HUES6 (cell line): ENCODE results near the gene SLC1A1.

Experiments used
- H3K27ac ChIP-seq: 2 replicates; pipeline ENCODE4 v1.7.0; 2013; ENCODE audit warnings: low read depth, mild to moderate bottlenecking, low read length, inconsistent platforms
- H3K27me3 ChIP-seq: 2 replicates; pipeline ENCODE4 v1.6.1; 2013; ENCODE audit warnings: low read length; ENCODE audit not compliant: control insufficient read depth, insufficient read depth
- H3K36me3 ChIP-seq: 2 replicates; pipeline ENCODE4 v1.6.1; 2013; ENCODE audit warnings: low read length; ENCODE audit not compliant: control insufficient read depth, insufficient read depth
- H3K4me1 ChIP-seq: 2 replicates; pipeline ENCODE4 v1.6.1; 2013; ENCODE audit warnings: low read length; ENCODE audit not compliant: control insufficient read depth, insufficient read depth
- H3K4me3 ChIP-seq: 2 replicates; pipeline ENCODE4 v1.5.1; 2013; ENCODE audit warnings: low read depth, low read length
- H3K9ac ChIP-seq: one replicate; pipeline ENCODE4 v1.6.1; 2013; ENCODE audit warnings: mild to moderate bottlenecking, low read length
- H3K9me3 ChIP-seq: 2 replicates; pipeline ENCODE4 v1.6.1; 2013; ENCODE audit warnings: low read depth, low read length; ENCODE audit not compliant: control insufficient read depth, insufficient read depth

SLC1A1 gene

DNA sequence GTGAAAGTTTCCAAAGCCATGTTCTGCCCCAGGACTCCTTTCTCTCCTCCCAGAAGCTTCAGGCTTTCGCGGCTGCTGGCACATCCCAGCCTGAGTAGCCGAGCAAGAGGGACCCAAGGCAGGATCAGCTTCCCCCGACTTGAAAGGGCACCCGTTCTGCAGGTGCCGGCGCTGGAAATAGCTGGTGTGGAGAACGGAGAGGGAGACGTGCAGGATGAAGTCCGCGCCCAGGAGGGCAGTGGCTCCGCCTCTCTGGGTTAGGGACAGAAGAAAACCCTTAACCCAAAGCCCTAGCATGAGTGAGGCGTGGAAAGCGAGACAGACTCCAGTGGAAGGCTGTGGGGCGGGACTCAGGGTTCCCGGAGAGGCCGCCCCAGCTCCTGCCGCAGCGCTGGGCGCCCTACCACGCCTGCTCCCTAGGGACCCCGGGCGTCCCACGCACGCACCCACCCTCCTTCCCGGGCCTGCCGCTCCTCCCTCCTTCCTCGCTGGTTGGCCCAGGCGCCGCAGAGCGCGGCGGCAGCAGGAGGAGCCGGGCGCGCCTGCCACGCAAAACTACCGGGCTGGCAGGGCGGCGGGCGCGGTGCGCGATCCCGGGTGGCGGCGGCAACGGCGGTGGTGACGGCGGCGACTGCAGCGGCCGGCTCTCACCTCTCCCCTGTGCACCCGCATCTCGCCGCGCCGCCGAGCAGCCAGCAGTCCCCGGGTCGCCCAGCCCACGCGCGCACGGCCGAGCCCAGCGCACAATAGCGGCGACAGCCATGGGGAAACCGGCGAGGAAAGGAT is at the start of gene SLC1A1:
Gene SLC1A1, plus strand, starts transcription at position 550 of the 786 bp plus-strand sequence. Its CDS starts 212 bp downstream, at position 762.
- Histone ChIP-seq H3K27ac (no peak within 1 kb of the TSS), H3K4me3 (peak within 1 kb of the TSS; percentile 89), H3K4me1 (0 out of 2 replicates have a peak, but pooled peaks cover 10% of the 10 kb centered on the region), H3K36me3 (no peaks in the 10 kb centered on the region), H3K9me3 (no peaks in the 10 kb centered on the region), H3K9ac (peak within 1 kb of the TSS; percentile 47), H3K27me3 (peaks cover 39% of the 10 kb centered on the region)

DNA sequence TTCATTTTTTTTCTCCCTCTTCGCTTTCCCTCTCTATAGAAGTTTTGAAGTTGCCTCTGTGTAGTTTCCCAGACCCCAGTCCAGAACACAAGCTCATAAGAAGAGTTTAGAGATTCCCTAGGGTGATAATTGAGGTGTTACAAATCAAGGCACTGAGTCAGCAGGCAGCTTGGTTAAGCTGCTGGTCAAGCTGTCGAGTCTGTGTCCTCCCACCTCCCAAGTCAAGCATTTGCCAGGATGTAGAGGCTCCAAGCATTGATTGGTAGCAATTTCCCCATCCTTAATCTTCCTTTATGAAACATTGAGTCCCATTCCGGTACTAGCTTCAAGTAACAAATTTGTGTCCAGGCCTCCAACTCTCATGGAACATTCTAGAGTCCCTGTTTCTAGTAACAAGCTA is 47.5 kb upstream of the SLC1A1 start:
- Histone ChIP-seq H3K9me3 (peaks cover 13% of the 10 kb centered on the region; the same call in 1 of the 2 replicates), H3K9ac (no peak overlapping the region), H3K27ac (no peak overlapping the region), H3K36me3 (no peaks in the 10 kb centered on the region), H3K4me1 (peaks cover 4% of the 10 kb centered on the region; the same call in 1 of the 2 replicates), H3K4me3 (no peak overlapping the region), H3K27me3 (no peaks in the 10 kb centered on the region)

DNA sequence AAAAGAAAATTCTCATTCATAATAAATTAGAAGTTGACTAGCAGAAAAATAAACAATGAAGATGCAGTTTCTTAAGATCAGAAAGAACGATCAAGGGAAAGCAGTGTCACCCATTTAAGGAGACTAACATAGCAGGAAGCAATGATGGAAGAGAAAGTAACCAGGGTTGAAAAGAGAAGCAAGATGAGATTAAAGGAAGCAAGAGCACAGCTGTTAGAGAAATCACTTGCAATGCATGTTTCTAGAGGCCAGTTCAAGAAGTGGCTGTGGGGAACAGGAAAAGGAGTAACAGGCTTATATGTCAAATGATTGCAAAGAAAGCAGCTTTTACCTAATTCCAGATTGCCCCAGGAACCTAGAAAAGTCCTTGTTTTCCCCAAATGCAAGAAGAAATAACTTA is 46.8 kb upstream of the SLC1A1 start:
- Histone ChIP-seq H3K36me3 (no peaks in the 10 kb centered on the region), H3K27ac (no peak overlapping the region), H3K4me3 (no peak overlapping the region), H3K27me3 (no peaks in the 10 kb centered on the region), H3K9me3 (peaks cover 19% of the 10 kb centered on the region), H3K4me1 (peaks cover 4% of the 10 kb centered on the region; the same call in 1 of the 2 replicates), H3K9ac (no peak overlapping the region)

DNA sequence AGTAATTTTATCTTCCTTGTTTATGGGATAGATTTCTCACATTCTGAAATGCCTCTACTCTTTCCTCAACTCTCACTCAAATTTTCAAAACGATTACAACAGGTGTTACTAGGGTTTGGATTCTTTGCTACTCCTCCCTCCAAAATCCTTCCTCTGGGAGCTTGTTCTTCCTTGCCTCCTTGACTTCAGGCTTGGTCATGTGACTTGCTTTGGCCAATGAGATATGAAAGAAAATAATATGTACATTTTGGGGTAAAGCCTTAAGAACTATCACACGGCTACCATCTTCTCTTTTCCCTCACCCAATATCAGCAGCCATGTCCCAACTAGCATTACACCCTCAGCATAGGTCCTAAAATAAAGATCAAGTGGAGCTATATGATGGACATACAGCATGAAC is 28.8 kb upstream of the SLC1A1 start:
- Histone ChIP-seq H3K36me3 (no peaks in the 10 kb centered on the region), H3K9ac (no peak overlapping the region), H3K27ac (no peak overlapping the region), H3K27me3 (no peaks in the 10 kb centered on the region), H3K4me1 (no peaks in the 10 kb centered on the region), H3K4me3 (no peak overlapping the region), H3K9me3 (peaks cover under 1% of the 10 kb centered on the region; the same call in 1 of the 2 replicates)

DNA sequence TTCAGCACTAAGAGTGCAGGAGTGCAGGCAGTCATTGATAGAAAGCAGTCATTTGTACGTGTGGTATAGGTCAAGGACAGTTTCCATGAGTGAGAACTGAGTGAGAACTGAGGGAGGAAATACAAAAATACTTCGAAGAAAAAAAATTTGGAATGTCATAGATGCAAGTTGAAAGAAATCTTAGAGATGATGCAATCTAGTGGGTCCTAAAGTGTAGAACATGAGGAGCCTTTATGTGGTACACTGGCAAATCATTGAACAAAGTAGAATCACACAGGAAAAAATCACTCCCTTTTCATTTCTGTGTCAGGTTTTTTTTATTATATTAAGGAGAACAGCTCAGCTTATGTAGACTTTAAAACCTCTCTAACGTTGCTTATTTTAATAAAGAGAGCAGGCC is 26.4 kb upstream of the SLC1A1 start:
- Histone ChIP-seq H3K9ac (no peak overlapping the region), H3K27ac (no peak overlapping the region), H3K36me3 (no peaks in the 10 kb centered on the region), H3K4me3 (no peak overlapping the region), H3K9me3 (peaks cover 5% of the 10 kb centered on the region; the same call in 1 of the 2 replicates), H3K27me3 (no peaks in the 10 kb centered on the region), H3K4me1 (no peaks in the 10 kb centered on the region)

DNA sequence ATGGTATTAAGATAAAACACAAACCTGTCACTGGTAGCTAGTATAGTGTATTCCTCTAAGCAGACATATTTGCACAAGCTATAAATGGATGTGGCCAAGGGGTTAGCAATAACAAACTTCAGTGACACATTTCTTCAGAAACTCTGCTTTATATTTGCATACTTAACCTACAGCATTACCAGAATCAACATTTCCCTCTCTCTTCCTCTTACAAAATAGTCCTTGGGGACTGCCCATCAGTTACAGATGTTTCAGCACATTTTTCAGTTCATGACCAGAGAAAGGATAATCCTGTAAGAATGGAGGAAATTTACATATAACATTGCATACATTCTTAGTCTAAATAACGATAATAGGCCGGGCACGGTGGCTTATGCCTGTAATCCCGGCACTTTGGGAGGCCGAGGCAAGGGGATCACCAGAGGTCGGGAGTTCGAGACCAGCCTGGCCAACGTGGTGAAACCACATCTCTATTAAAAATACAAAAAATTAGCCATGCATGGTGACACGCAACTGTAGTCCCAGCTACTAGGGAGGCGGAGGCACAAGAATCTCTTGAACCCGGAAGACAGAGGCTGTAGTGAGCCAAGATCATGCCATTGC is 25.3 kb upstream of the SLC1A1 start:
- Histone ChIP-seq H3K4me3 (no peak overlapping the region), H3K27me3 (no peaks in the 10 kb centered on the region), H3K4me1 (no peaks in the 10 kb centered on the region), H3K36me3 (no peaks in the 10 kb centered on the region), H3K9ac (no peak overlapping the region), H3K9me3 (peaks cover 5% of the 10 kb centered on the region; the same call in 1 of the 2 replicates), H3K27ac (no peak overlapping the region)

DNA sequence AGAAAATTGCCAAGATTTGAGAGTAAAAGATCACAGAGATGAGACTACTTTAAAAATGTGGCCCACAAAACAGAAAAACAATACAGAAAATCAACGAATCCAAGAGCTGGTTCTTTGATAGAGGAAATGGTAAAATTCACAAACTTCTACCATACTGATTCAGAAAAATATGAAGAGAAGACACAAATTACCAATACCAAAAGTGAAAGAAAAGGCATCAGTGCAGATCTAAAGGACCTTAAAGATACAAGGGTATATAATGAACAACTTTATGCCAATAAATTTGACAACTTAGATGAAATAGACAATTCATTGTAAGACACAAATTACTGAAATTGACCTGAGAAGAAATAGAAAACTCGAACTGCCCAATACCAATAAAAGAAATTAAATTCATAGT is 24.4 kb upstream of the SLC1A1 start:
- H3K36me3 ChIP-seq = no peaks in the 10 kb centered on the region
- no peak overlapping the region for H3K27ac ChIP-seq
- H3K27me3 ChIP-seq = no peaks in the 10 kb centered on the region
- H3K9me3 ChIP-seq = peaks cover 5% of the 10 kb centered on the region; the same call in 1 of the 2 replicates
- H3K4me3 ChIP-seq = no peak overlapping the region
- no peaks in the 10 kb centered on the region for H3K4me1 ChIP-seq
- no peak overlapping the region for H3K9ac ChIP-seq

DNA sequence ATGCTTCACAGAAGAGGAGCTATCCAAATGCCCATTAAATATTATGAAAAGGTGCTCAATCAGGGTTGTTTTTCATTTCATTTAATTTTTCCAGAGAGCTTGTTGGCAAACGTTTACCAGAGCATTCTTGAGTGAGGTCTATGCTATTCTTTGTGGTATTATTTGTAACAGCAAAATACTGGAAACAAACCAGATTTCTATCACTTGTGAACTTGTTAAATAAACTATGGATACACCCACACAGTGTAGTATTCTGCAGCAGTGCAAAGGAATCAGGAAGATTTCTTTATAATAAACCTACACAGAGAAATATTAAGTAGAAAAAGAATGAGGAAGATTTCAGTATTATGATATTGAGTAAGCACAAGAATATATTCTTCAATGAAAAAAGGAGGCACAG is 15.0 kb upstream of the SLC1A1 start:
- H3K9me3 ChIP-seq = no peaks in the 10 kb centered on the region
- no peak overlapping the region for H3K27ac ChIP-seq
- no peaks in the 10 kb centered on the region for H3K36me3 ChIP-seq
- H3K9ac ChIP-seq = no peak overlapping the region
- H3K27me3 ChIP-seq = no peaks in the 10 kb centered on the region
- H3K4me1 ChIP-seq = no peaks in the 10 kb centered on the region
- H3K4me3 ChIP-seq = no peak overlapping the region

DNA sequence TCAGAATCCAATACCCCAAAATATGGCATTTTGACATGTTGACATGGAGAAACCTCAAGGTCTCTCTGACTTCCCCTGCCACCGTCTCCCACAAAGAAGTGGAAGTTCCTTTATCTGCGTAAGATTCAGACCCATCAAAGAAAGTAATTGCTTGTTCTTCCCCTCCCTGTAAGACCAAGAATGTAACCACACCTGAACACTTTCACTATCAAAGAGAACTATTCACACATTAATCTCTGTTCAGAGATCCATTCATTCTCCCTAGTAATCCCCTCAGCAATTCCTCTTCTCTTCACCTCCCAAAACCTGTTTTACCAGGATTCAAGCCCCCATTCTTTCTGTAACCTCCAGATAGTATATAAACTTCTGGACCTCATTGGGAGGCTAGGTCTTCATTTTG is 4.1 kb upstream of the SLC1A1 start:
- Histone ChIP-seq H3K36me3 (no peaks in the 10 kb centered on the region), H3K27me3 (peaks cover 29% of the 10 kb centered on the region)

DNA sequence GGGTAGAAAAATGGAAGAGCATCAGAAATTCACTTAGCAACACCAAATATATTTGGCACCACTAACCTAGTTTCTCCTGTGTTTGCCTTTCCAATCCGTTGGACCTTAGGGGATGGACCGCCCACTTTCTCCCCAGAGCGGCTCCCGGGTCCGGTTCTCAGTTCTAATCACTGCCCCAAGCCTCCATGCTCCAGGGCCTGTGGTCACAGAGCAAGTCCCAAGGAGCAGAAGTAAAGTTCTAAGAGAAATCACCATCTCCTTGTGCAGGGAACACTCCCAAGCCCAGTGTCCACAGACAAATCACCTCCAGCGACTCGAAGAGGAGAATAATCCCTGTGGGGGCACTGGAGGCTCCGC is 728 bp upstream of the SLC1A1 start:
- 0 out of 2 replicates have a peak, but pooled peaks cover 10% of the 10 kb centered on the region for H3K4me1 ChIP-seq
- H3K4me3 ChIP-seq = peak overlapping the region; percentile 89
- no peaks in the 10 kb centered on the region for H3K9me3 ChIP-seq
- H3K9ac ChIP-seq = peak overlapping the region; percentile 36
- H3K36me3 ChIP-seq = no peaks in the 10 kb centered on the region
- H3K27me3 ChIP-seq = peaks cover 39% of the 10 kb centered on the region
- no peak overlapping the region for H3K27ac ChIP-seq

More for the DNA sequence above, 4.1 kb upstream of the SLC1A1 start:
- no peaks in the 10 kb centered on the region for H3K9me3 ChIP-seq
- no peak overlapping the region for H3K4me3 ChIP-seq
- H3K27ac ChIP-seq = no peak overlapping the region
- H3K4me1 ChIP-seq = 0 out of 2 replicates have a peak, but pooled peaks cover 4% of the 10 kb centered on the region
- H3K9ac ChIP-seq = no peak overlapping the region
